ENCODE results near the gene ATG101. TPM values are rescaled to one million over a fixed set of nuclear protein-coding genes. Genes with fewer than 3 reads are reported as not detected.
A peak's percentile ranks its signal among the peaks of the same experiment; 100 is the strongest.

ATG101 gene
- total and polyA plus RNA-seq, 2 of the 13 experiments (the other 11 are each of a cell fraction or from before 2014, with no cell fraction given): 58.2 to 67.7 TPM

- TF ChIP-seq PRDM4 (CRISPR knock-in tag; IDR thresholded peaks at IDR 0.05; ENCODE audit: borderline replicate concordance) (no peak), ZNF331 (CRISPR knock-in tag; IDR thresholded peaks at IDR 0.05) (no peak), MEF2D (CRISPR knock-in tag; IDR thresholded peaks at IDR 0.05) (peak; percentile 92), MAX (IDR thresholded peaks at IDR 0.05) (peak; percentile 15; the same call in 1 of the 2 replicates), GPBP1L1 (CRISPR knock-in tag; IDR thresholded peaks at IDR 0.05) (no peak), PITX1 (CRISPR knock-in tag; IDR thresholded peaks at IDR 0.05) (peak; percentile 87), SP4 (CRISPR knock-in tag; IDR thresholded peaks at IDR 0.05) (no peak), ZHX1 (CRISPR knock-in tag; IDR thresholded peaks at IDR 0.05; ENCODE audit: low read depth) (no peak), ZNF746 (CRISPR knock-in tag; IDR thresholded peaks at IDR 0.05) (peak; percentile 63), MED1 (CRISPR knock-in tag; IDR thresholded peaks at IDR 0.05) (peak; percentile 79), ZBTB40 (IDR thresholded peaks at IDR 0.05) (no peak), ZBTB40 (CRISPR knock-in tag; IDR thresholded peaks at IDR 0.05) (no peak)
These were observed 12.4 kb downstream of the ATG101 start (continued) for GRCh38 chr12:52082026-52082668.

All from HepG2 (cell line).